ENCODE measurements around the gene CNOT6.

CNOT6 gene

GRCh38 chr5:180621311-180621710 lies 127.1 kb downstream of the CNOT6 start:
- Histone ChIP-seq H3K4me1 (ENCODE audit: control insufficient read depth, insufficient read depth, low read length) (no peaks in the 10 kb centered on the region; the same call in 1 of the 2 replicates), H3K9me3 (ENCODE audit: control insufficient read depth, insufficient read depth, low read depth, low read length) (no peaks in the 10 kb centered on the region), H3K36me3 (ENCODE audit: control insufficient read depth in 2 of 2, insufficient read depth in 1 of 2, low read length in 2 of 2) (peaks cover 0 to 9% of the 10 kb centered on the region in 2 experiments; a peak in 1 of 3 replicates), H3K4me3 (ENCODE audit: low read depth, low read length) (no peak overlapping the region), H3K27ac (ENCODE audit: extremely low read depth, low read depth, low read length) (no peak overlapping the region)
- ChIA-PET POLR2A (no interaction called here), CTCF (interaction anchor here (0.6 kb wide), 1 partner anchor 150 kb away, joined by 4 read pairs; no protein-coding TSS in a partner anchor)
- TF ChIP-seq IKZF3 (tag by site-specific recombination; IDR thresholded peaks at IDR 0.05) (no peak), HOXC10 (CRISPR knock-in tag; IDR thresholded peaks at IDR 0.05) (no peak), ZNF521 (tag by site-specific recombination; IDR thresholded peaks at IDR 0.05) (no peak), ZNF488 (tag by site-specific recombination; IDR thresholded peaks at IDR 0.05) (no peak), ZNF146 (tag by site-specific recombination; IDR thresholded peaks at IDR 0.05) (no peak), ZFP3 (tag by site-specific recombination; IDR thresholded peaks at IDR 0.05; ENCODE audit: low read depth) (no peak), ZNF23 (tag by site-specific recombination; IDR thresholded peaks at IDR 0.05; ENCODE audit: borderline replicate concordance) (no peak), ZNF707 (tag by site-specific recombination; IDR thresholded peaks at IDR 0.05) (no peak), ZNF26 (tag by site-specific recombination; IDR thresholded peaks at IDR 0.05) (no peak)
- TF ChIP-seq, protein P1, sequence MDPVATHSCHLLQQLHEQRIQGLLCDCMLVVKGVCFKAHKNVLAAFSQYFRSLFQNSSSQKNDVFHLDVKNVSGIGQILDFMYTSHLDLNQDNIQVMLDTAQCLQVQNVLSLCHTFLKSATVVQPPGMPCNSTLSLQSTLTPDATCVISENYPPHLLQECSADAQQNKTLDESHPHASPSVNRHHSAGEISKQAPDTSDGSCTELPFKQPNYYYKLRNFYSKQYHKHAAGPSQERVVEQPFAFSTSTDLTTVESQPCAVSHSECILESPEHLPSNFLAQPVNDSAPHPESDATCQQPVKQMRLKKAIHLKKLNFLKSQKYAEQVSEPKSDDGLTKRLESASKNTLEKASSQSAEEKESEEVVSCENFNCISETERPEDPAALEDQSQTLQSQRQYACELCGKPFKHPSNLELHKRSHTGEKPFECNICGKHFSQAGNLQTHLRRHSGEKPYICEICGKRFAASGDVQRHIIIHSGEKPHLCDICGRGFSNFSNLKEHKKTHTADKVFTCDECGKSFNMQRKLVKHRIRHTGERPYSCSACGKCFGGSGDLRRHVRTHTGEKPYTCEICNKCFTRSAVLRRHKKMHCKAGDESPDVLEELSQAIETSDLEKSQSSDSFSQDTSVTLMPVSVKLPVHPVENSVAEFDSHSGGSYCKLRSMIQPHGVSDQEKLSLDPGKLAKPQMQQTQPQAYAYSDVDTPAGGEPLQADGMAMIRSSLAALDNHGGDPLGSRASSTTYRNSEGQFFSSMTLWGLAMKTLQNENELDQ (tag by site-specific recombination; IDR thresholded peaks at IDR 0.05; ENCODE audit: low read depth) = no peak

DNA sequence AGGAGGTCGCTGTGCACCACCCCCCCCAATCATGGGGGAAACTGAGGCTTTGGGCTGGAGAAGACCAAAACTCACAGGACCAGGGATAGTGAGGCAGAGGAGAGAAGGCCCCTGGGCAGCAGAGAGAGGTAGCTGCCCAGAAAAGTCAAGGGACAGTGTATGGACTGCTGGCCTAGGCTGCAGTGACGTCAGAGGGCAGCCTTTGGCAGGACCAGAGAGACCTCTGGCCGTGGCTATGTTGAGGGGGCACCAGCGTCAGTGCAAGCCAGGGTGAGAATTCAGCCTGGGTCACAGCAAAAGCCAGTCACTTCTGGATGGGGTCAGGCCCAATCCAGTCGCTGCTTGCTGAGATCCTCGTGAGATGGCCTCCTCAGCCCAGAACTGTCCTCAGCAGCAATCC lies 128.7 kb downstream of the CNOT6 start:
- H3K36me3 ChIP-seq (ENCODE audit: control insufficient read depth in 2 of 2, insufficient read depth in 1 of 2, low read length in 2 of 2) = peaks cover 0 to 3% of the 10 kb centered on the region in 2 experiments; a peak in 1 of 3 replicates
- ChIA-PET POLR2A (interaction anchor here (0.6 kb wide), 1 partner anchor 16 kb away, joined by 3 read pairs; no protein-coding TSS in a partner anchor), CTCF (no interaction called here)
- H3K9me3 ChIP-seq (ENCODE audit: control insufficient read depth, insufficient read depth, low read depth, low read length) = no peaks in the 10 kb centered on the region
- no peak overlapping the region for H3K4me3 ChIP-seq (ENCODE audit: low read depth, low read length)
- no peaks in the 10 kb centered on the region; the same call in 1 of the 2 replicates for H3K4me1 ChIP-seq (ENCODE audit: control insufficient read depth, insufficient read depth, low read length)
- no peak for TF ChIP-seq ZNF366 (tag by site-specific recombination; conservative IDR thresholded peaks at IDR 0.05)
- no peak for TF ChIP-seq ZNF747 (tag by site-specific recombination; IDR thresholded peaks at IDR 0.05)
- no peak for TF ChIP-seq ZEB2 (tag by site-specific recombination; IDR thresholded peaks at IDR 0.05)
- no peak for TF ChIP-seq CTCF (tag by site-specific recombination; IDR thresholded peaks at IDR 0.05)
- TF ChIP-seq ZNF404 (tag by site-specific recombination; IDR thresholded peaks at IDR 0.05) = no peak
- TF ChIP-seq ZNF701 (tag by site-specific recombination; IDR thresholded peaks at IDR 0.05) = no peak
- TF ChIP-seq ZBTB7A (tag by site-specific recombination; IDR thresholded peaks at IDR 0.05; ENCODE audit: low read depth) = no peak
- no peak for TF ChIP-seq PRDM10 (tag by site-specific recombination; IDR thresholded peaks at IDR 0.05)
- no peak for TF ChIP-seq ZSCAN5A (tag by site-specific recombination; IDR thresholded peaks at IDR 0.05)
- no peak for TF ChIP-seq ZNF785 (tag by site-specific recombination; IDR thresholded peaks at IDR 0.05)
- no peak overlapping the region for H3K27ac ChIP-seq (ENCODE audit: extremely low read depth, low read depth, low read length)
